Left forelimb (tissue), 1 donor: ENCODE measurements around the gene SFTA2.
"Not testable (repeated sequence)": the region's sequence is repeated elsewhere in the genome, so short reads cannot be mapped to it uniquely, and the experiment has no call there.

Source experiments
- DNase-seq: peaks from one replicate; pipeline ENCODE4 v3.0.0-alpha.2; 2018; ENCODE audit warnings: low spot score

The SFTA2 gene

GRCh38 chr6:30942338-30943060 is 10.5 kb upstream of the SFTA2 start:
- DNase-seq, result no peak

- no peak for DNase-seq
These were observed 8.5 kb upstream of the SFTA2 start, which contains the start of gene MUCL3 for GRCh38 chr6:30940361-30940986. TSS of gene MUCL3 (plus strand) at chr6:30940973. CDS start at chr6:30941000, 27 bp downstream.

- DNase-seq, result no peak
These were observed 7.5 kb upstream of the SFTA2 start for GRCh38 chr6:30939473-30939872.

- DNase-seq, result no peak
These were observed 6.8 kb upstream of the SFTA2 start for GRCh38 chr6:30938730-30939129.

GRCh38 chr6:30937265-30937664 is 5.3 kb upstream of the SFTA2 start:
- no peak for DNase-seq

- DNase-seq, result no peak
These were observed 3.0 kb upstream of the SFTA2 start for GRCh38 chr6:30935018-30935417.

- DNase-seq, result no peak
These were observed 845 bp upstream of the SFTA2 start for GRCh38 chr6:30932665-30933365.

- no peak for DNase-seq
These were observed 698 bp downstream of the SFTA2 start for GRCh38 chr6:30931272-30931671.

- no peak for DNase-seq
These were observed 1.5 kb downstream of the SFTA2 start for GRCh38 chr6:30930506-30930905.

- no peak for DNase-seq
These were observed 3.3 kb downstream of the SFTA2 start for GRCh38 chr6:30928677-30929076.

- DNase-seq, result not testable (repeated sequence)
These were observed 4.9 kb downstream of the SFTA2 start for GRCh38 chr6:30927080-30927479.

- no peak for DNase-seq
These were observed 5.3 kb downstream of the SFTA2 start for GRCh38 chr6:30926644-30927043.

- DNase-seq, result not testable (repeated sequence)
These were observed 7.8 kb downstream of the SFTA2 start for GRCh38 chr6:30924040-30924627.

- DNase-seq, result no peak
These were observed 9.5 kb downstream of the SFTA2 start for GRCh38 chr6:30922447-30922852.

- DNase-seq, result no peak
These were observed 13.3 kb downstream of the SFTA2 start for GRCh38 chr6:30918670-30919069.

- DNase-seq, result no peak
These were observed 14.5 kb downstream of the SFTA2 start for GRCh38 chr6:30917487-30917886.

GRCh38 chr6:30917041-30917440 is 14.9 kb downstream of the SFTA2 start:
- DNase-seq, result no peak

GRCh38 chr6:30915591-30915946 is 16.4 kb downstream of the SFTA2 start:
- no peak for DNase-seq

GRCh38 chr6:30914854-30915590 is 16.9 kb downstream of the SFTA2 start:
- DNase-seq, result no peak

GRCh38 chr6:30914076-30914853 is 17.7 kb downstream of the SFTA2 start, which contains the start of gene VARS2:
TSS of gene VARS2 (plus strand) at chr6:30914238. CDS start at chr6:30914837, 599 bp downstream.
- peak; percentile 97 for DNase-seq

GRCh38 chr6:30913721-30914075 is 18.3 kb downstream of the SFTA2 start:
- no peak for DNase-seq
